Anterior cingulate cortex (tissue), 58 donors: ENCODE results near the gene IGFL1.
A peak's percentile ranks its signal among the peaks of the same experiment; 100 is the strongest.
"Not testable (repeated sequence)": the region's sequence is repeated elsewhere in the genome, so short reads cannot be mapped to it uniquely, and the experiment has no call there.

Experiments used
- DNase-seq, 58 donors: peaks; one replicate each; lab custom pipeline; 2025; lab: John Stamatoyannopoulos, UW

The IGFL1 gene

DNA sequence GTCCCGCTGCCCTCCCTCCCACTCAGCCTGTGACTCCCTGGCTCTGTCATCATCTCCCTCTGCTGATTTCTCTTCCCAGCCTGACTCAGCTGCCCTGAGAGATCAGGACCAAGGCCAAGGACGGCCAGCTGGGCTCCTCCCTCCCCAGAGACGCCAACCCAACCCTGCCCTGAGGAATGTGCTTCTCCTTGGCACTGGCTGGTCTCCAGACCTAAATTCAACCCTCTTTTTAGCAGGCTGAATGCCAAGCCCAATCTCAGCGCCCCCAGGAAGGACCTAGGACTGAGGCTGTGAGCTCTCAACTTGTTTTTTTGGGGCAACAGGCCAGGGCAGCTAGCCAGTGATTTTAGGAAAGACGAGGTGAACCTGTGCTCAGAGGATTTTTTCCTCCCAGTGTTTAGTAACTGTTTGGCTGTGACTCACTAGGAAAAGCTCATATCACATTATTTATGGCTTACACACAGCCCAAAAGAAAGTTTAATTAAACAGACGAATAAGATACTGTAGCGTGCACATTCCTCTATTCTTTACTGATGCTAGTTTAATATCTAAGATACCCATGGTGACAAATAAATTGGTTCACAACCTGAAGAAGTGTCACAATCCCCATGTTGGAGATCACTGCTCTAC, 7.4 kb upstream of the IGFL1 start:
- DNase-seq, result peak in 3 of 58 donors; percentile 7 to 15 (median 9)

DNA sequence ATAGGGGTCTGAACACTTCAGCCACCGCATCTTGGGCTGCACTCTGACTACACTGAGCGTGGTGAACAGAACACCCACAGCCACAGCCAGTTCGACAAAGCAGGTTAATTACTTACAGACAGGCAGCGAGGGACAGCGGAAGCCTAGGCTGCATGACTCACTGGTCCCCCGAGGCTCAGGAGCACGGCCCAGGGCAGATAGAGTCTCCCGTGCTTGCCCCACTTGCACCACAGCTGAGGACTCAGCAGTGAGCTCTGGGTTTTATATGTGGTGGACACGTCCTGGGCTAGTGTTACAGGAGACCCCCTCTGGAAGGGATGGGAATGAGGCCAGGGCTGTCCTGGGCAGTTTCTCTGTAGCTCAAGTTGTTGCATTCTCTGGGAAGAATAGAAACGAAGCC, 5.8 kb upstream of the IGFL1 start:
- DNase-seq, result not testable (repeated sequence)

DNA sequence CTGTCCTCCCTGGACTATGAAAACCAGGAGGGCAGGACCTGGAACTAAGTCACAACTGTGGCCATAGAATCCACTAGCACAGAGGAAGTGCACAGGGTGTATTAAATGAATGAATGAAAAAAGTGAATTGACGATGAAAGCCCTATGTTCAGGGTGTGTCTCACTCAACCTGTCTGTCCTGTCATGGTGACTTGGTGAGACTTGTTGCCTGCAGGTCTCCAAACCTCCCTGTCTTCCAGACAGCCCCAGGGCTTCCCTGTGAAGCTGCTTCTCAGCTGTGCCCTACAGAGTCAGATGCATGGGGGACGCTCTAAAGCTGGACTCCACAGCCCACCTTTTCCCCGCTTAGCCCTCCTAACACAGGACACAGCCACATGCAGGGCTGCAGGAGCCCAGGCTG, 4.8 kb upstream of the IGFL1 start:
- DNase-seq, result no peak

DNA sequence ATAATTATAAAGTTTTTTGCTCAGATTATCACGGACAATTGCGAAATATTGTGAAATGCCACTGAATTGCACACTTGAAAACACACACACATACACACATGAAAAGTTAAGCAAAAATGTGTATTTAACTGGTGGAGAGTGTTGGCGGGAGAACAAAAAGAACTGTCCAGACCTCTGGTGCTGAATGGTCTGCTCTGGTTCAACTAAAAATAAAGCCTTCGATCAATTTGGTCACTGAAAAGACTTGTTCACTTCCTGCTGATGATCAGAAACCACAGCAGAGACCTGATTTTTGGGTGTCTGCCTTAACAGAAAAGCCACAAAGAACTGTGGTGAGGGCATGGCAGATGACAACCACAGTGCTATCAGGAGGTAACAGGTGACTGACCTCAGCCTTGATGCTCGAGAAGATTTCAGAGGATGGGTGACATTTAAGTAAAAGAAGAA, 4.0 kb upstream of the IGFL1 start:
- no peak for DNase-seq

DNA sequence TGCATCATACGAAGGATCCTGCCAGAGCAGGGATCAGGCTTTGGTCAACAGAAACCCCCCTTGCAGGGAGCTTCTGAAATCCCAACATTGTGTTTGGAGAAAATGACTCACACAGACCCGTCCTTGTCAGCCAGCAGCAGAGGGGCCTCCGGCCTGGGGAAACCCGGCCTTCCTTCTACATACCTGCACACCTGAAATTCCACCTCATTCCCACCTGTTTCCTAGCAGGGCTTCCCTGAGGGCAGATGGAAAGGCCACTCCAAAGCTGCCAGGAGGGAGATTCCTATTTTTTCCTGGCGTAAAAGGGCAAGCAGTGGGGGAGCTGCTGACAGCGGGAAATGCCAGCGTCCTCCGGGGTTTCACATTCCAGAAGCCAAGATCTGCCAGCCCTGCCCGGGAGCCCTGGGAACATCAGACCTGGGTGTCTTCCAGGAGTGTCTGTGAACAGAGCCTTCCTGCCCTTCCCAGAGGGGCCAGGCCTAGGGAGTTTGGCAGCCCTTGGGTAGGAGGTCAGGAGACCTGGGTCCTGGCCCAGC, 3.0 kb upstream of the IGFL1 start:
- no peak for DNase-seq

DNA sequence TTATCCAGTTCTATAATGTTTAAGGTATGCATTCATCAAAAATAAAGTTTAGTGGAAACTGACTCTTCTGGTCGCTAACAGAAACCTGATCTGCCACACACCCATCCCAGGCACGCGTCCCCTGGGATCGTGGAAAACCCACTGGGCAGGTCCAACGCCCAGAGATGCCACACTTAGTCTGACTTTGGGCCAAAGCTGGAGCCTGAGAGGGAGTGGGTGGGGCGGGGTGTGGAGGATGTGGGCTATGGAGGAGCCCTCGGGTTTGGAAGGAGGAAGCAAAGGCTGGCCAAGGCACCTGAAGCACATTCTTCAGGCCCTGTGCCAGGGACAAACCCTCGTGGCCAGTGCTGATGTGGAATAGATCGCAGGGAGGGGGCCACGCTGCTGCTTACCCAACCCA, 2.5 kb downstream of the IGFL1 start:
- DNase-seq, result no peak

DNA sequence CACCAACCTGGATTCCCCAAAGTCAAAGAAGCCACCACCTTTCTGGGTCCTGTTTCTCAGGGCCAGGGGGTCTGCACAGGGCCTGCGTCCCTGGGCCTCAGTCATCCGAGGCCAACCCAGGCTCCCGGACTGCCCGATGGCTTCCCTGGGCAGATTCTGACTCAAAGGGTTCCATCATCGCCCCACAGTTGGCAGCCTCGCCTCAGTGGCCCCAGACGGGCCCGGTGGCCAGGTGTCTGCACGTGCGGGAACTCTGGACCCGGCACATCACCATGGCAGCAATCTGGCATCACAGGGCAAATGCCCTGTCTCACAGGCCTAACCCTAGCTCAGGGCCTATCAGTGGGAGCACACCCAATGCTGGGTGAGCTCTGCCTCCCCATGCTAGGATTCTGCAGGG, 2.9 kb downstream of the IGFL1 start:
- no peak for DNase-seq

DNA sequence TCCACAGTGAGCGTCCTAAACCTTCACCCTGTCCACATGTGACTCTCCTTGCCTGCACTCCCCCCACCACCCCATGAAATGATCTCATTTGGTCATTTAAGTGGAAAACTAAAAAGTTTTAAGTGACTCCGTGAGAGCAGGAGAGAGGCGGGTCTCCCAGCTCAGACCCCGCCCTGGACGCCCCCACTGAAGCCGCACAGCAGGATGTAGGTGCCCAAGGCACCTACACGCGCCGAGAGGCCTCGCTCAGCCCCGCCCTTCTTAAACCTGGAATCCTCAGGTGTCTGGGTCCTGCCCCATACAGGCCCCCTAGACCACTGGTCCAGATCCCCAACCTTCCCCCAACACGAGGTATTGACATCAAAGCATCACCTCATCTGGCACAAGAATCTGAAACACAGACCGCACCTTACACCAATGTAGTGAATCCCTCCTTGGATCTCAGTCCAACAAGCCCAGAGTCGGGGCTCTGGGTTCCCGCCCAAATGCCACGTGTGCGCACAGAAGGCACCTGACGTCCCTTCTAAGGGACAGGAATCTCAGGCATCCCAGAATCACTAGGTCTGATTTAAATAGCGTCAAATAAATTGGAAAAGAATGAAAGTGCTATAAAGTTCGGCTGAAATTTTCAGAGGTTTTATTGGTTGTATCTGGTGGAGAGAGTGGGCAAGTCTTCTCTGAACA, 3.5 kb downstream of the IGFL1 start:
- no peak for DNase-seq

DNA sequence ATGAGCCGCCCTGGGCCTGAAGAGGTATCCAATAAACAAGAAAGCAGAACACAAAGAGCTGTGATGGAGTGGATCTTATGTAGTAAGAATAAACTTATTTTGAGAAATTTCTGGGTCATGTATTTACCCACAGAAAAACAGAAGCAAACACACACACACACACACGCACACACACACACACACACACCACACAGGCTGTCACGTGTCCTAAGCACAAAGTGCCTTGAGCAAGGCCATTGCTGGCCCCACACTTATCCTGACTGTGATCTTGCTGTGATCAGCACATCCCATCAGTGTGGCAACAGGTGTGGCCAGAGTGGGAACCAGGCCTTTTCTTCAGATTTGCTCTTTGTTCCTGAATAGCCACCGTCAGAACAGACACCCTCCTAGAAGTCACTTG, 4.3 kb downstream of the IGFL1 start:
- not testable (repeated sequence) for DNase-seq

DNA sequence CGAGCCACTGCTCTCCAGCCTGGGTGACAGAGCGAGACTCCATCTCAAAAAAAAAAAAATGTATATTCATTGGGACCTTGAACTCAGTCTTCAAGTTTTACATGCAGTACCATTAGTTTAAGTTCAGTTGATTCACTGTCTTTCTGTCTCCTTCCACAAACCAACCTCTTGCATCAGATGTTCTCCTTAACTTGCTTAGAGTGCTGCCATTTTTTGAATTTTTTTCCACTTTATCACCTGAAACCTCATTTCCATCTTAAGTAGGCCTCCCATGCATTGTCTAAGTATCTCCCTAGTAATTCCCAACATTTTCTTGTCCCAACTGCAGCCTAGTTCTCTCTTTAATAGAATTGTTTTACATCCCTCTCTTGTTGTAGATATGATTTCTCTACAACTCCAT, 8.6 kb downstream of the IGFL1 start:
- not testable (repeated sequence) for DNase-seq

DNA sequence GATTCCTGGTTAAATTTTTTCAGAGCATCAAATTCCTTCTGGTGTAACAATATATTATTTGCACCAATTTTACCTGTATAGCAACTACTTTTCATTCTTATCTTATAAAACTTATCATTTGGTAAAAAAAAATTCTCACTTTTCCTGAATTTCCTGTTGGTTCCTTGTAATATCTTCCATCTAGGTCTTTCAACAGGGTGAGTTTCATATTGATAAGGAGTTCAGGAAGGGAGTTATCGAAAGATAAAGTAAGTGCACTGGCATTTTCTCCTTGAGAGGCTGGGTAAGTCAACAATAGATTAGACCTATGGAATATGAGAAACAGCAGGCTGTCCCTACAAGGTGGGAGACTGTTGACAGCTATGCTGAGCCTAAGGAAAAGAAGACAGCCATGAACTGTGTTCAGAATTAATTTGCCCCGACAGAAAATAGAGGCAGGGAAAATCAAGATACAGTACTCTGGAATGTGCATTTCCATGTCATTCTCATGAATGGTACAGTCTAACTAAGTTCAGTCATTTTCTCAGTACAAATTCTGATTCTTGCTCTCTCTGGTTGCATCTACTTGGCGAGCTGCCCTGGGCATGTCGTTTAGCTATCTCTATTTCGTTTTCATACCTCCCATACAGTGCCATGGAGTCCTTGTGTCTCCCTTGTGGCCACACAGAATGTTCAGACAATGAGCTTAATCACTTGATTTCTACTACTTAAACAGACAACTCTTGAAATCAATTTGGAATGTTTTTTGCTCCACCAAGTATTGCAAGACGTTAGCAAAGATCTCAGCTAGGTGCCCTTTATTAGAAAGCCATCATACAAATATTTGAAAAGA, 9.9 kb downstream of the IGFL1 start:
- DNase-seq, result no peak

DNA sequence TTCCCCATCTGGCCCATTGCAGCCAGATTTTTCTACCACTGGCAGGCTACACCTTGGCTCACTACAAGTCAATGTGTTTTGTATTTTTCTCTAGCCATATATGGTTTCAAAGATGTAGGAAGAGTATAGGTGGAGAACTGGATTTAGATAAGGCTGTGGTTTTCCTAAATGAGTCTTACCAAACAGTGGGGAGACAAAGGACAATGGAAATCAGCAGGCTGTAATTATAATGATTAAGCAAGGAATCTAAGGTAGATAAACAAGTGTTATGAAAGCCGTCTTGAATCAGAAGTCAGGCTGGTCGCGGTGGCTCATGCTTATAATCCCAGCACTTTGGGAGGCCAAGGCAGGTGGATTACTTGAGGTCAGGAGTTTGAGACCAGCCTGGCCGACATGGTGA, 11.2 kb downstream of the IGFL1 start:
- DNase-seq, result no peak

DNA sequence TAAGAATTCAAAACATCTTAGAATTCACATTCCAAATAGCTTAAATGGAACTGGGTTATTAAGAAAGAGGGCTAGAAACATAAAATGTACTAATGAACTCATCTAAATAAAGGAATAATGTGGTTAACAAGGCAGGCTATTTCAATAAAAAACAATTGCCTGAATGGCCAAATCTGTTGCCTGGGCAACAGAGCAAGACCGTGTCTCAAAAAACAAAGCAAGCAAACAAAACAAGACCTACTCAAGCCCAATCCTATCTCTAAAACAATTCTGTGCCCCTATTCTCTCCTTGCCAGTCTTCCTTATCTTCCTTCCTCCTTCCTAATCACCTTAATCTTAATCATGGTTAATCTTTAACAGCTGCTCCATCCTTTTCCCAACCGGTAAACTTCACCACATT, 12.1 kb downstream of the IGFL1 start:
- no peak for DNase-seq

DNA sequence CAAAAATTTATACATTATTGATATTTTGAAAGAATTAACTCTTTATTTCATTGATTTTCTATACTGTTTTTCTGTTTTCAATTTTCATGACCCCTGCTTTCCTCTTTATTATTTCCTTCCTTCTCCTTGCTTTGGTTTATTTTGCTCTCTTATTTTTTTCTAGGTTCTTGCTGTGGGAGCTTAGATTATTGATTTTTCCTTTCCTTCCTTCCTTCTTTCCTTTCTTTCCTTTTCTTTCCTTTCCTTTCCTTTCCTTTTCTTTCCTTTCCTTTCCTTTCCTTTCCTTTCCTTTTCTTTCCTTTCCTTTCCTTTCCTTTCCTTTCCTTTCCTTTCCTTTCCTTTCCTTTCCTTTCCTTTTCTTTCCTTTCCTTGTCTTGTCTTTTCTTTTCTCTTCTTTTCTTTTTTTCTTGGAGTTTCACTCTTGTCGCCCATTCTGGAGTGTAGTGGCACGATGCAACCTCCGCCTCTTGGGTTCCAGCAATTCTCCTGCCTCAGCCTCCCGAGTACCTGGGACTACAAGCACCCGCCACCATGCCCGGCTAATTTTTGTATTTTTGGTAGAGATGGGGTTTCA, 13.6 kb downstream of the IGFL1 start:
- DNase-seq, result not testable (repeated sequence)

DNA sequence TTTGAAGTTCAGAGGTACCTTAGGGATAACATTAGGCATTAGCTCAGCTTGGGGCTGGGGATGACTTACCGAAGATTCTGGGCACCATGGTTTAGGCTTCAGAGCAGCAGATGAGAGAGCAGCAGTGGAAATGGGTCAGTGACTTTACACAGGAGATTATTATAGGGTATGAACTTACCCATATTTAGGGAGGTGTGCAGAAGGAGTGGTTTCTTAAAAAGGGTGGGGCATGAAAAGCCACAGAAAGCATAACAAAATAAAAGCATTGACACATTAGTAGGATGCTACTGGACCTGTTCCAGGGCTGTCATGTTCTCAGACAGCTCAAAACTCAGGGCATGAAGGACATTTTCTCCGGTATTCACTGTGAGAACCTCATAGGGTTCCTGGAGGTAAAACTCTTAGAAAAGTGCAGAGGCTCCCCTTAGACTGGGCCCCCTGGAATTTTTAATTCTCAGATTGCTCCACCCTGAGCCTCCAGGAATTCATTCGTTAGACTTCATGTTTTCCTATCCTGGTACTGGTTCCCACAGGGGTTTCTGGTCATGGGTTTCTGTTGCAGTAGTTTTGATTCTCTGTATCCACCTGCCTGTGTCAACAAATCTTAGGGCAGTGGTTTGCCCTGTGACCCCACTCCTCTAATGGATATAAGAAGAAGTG, 20.7 kb downstream of the IGFL1 start:
- no peak for DNase-seq

DNA sequence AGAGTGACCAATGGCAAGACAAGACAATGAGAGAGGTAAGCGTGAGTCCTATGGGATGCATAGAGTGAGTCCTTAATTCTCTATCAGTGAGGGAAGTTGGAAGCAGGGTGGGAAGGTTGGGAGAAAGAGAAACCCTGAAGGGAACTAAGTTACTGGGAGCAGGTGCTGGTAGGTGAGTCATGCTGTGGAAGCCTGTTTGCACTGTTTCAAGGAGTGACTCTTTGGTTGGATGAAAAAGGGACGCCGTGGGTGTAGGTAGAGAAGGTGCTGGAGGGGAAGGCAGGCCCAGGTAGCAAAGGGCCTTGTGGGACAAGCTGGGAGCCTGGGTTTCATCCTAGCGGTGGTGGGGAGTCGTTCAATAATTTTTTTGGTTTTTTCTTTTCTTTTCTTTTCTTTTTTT, 21.9 kb downstream of the IGFL1 start:
- DNase-seq, result no peak

DNA sequence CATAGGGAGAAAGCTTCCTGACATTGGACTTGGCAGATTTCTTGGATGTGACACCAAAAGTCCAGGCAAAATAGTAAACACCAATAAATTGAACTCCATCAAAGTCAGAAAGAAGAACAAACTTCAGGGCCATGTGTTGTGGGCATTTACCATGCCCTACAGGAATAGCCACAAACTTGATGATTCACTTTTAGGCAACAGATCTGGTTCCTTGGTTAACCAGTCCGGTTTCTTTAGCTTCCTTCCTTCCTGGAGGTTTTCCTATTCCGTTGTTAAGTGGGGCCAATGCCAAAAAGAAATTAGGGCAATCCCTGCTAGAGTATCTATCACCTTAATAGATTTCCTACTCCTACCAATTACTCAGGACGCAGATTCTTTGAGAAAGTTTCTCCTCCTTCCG, 25.2 kb downstream of the IGFL1 start:
- DNase-seq, result no peak

DNA sequence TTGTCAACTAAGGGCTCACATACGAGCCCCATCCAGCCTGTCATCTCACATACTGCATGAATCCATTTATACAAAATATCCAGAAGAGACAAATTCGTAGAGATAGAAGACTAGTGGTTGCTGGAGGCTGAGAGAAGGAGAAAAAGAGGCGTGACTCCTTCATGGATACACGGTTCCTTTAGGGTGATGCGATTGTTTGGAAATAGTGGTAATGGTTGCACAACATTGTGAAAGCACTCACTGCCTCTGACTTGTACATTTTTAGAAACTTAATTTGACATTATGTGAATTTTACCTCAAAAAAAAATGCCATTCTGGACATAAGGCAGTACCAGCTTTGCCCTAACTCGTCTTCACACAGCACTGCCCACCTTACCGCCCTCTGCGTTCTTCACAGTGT, 27.3 kb downstream of the IGFL1 start:
- no peak for DNase-seq

DNA sequence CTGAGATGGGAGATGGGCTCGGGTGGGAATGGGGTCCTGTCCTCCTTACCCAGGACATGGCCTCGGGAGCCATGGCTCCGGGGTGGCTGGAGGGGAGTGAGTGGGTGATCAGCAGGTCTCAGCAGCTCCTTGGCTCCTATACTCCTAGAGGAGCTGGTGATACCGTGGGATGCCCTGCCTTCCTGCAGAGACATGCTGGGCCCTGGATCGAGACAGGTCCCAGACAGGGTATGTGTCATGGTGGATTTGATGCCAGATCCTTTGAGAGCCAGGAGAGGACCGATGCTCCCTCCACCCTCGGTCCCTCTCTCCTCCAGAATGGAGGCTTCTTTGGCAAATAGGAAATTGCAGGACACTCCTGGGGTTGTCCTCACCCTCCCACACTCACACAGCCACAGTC, 32.0 kb downstream of the IGFL1 start:
- DNase-seq, result not testable (repeated sequence)

DNA sequence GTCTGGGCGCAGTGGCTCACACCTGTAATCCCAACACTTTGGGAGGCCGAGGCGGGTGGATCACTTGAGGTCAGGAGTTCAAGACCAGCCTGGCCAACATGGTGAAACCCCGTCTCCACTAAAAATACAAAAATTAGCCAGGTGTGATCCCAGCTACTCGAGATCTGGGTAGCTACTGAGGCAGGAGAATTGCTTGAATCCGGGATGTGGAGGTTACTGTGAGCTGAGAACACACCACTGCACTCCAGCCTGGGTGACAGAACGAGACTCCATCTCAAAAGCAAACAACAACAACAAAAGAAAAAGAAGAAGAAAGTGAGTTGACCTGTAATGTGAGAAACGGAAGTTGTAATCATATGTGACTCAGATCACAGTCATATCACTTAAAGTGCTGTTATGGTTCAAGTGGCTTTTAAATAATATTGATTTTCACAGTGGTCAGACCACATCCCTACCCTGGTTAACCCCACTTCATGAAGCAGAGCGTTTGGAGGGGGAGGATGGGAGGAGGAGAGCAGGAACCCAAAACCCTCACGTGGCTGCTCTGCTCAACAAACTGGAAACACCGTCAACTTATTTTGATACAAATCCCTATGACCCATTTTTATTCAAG, 33.2 kb downstream of the IGFL1 start:
- not testable (repeated sequence) for DNase-seq
